Activated effector memory CD4-positive, alpha-beta T cell treated with anti-CD3 and anti-CD28 coated beads, Interleukin-2, amount 50 U/mL, for 16 hours (primary cell): ENCODE measurements around the gene NDUFS6.

Source experiments
- DNase-seq: peaks from one replicate; pipeline ENCODE4 v3.0.0-alpha.2; 2020

Gene NDUFS6

DNA sequence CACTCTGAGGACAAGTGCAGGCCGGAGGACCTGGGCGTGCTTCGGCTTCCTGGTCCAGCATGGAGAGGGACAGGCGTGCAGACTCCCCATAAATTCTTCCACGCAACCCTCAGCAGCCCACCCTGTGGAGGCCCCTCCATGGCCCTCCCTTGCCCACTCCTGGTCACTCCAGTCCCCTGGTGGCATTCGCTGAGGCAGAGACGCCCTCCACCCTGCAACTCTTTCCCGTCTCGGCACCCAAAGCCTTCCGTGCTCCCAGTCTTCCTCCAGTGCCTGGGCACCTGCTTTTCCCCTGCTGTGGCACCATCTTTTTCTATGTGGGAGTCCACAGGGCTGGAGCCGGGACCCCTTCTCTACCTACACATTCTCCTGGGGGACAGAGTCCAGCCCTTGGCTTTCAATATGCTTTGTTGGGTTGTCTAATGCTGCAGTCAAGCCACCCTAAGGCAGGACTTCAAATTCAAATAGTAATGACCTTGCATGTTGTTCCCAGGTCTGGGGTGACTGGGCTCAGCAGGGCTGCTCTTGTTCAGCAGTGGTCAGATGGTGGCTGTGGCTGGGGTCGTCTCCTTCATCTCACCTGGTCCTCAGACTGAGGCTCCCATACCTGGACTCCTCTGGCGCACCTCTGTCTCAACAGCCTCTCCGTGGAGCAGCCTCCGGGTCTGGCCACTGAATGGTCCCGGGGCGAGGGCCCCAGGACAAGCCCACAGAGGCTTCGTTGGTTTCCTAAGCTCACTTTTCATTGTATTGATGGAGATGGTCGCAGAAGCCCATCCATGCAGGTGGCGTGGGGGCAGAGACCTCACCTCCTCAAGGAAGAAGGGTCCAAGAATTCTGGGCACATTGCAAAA lies 16.8 kb upstream of the NDUFS6 start:
- no peak for DNase-seq

DNA sequence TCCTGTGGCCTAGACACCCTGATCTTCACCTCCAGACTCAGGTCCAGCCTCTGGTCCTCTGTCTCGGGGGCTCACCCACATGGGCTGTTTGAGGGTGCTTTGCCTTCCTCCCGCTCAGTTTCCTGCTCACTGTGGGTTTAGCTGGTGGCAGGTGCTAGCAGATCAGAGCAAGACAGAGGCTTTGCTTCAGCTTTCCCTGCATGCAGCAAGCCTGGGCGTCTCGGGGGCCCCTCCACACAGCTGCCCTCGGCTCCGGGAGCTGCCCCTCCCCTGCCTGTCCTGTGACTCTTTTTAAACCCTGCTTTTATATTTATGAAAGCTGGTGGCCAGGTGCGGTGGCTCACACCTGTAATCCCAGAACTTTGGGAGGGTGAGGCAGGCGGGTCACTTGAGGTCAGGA lies 16.1 kb upstream of the NDUFS6 start:
- no peak for DNase-seq

DNA sequence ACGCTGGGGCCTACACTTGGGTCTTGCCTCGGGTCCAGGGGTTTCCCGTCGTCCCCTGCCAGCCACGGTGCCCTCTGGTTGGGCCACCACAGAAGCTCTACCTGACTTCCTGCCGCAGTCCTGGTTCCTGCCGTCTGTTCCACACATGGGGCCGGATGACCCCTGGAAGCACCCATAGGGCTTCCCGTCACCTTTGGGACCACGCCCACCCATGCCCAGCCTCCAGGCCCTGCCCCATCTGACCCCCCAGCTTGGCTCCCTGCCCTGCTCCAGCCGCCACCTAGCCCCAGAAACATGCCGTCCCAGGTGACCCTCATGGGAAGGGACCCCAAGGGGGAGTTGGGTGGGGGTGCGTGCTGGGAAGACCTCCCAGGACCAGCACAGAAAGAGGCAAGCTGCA lies 15.2 kb upstream of the NDUFS6 start:
- DNase-seq = no peak

- DNase-seq = peak; percentile 54
Observed at GRCh38 chr5:1786621-1787471, 14.4 kb upstream of the NDUFS6 start.

GRCh38 chr5:1787472-1788047 lies 13.6 kb upstream of the NDUFS6 start:
- DNase-seq = peak; percentile 57

DNA sequence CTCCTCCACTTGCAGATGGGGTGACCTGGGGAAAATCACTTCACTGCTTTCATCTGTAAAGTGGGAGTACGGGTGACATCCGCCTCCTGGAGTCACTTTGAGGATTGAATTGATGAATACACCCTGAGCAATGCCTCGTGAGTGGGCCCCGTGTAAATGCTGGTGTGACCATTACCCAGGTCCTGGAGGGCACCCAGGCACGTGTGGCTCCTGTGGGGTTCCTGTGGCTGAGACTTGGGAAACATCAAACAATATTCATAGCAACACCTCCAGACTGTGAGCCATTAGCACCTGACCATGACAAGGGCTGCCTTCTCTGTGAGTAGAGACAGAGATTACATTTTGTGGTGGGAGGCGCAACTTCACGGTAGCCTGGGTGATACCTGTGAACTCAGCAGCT lies 13.0 kb upstream of the NDUFS6 start:
- peak; percentile 39 for DNase-seq

DNA sequence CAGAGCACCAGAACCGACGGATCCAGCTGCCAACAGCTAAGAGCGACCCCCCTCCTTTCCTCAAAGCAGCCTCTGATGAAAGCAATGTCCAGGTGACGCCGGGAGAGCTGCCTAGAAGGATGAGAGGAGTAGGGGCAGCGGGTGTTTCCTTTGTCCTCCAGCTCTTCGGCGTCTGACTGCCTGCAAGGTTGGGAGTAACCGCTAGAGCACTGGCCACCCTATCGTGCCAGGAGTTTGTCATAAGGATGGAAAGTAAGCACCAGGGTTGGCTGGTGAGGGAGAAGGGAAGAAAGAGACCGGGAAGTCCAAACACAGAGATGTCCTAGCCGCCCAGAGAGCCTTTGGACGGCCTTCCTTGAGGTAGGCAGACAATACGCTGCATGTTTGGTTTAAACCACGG lies 12.4 kb upstream of the NDUFS6 start:
- DNase-seq = peak; percentile 22

DNA sequence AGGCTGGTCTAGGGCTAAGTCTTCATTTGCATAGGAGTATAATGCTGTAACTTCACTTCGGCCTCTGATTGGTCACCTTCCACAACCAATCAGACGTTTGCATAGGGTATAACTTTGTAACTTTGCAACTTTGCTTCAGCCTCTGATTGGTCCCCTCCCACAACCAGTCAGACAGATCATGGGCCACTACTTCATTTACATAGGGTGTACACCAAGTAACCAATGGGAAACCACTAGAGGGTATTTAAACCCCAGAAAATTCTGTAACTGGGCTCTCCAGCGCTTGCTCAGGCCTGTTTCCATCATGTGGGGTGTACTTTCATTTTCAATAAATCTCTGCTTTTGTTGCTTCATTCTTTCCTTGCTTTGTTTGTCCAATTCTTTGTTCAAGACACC lies 11.8 kb upstream of the NDUFS6 start:
- peak; percentile 39 for DNase-seq

- no peak for DNase-seq
Observed at GRCh38 chr5:1789834-1790471, 11.3 kb upstream of the NDUFS6 start.

- peak; percentile 43 for DNase-seq
Observed at GRCh38 chr5:1791176-1791575, 10.0 kb upstream of the NDUFS6 start.

GRCh38 chr5:1792842-1793266 lies 8.4 kb upstream of the NDUFS6 start:
- DNase-seq = peak; percentile 90

- peak; percentile 81 for DNase-seq
Observed at GRCh38 chr5:1793301-1793740, 7.9 kb upstream of the NDUFS6 start.

- DNase-seq = peak; percentile 63
Observed at GRCh38 chr5:1793966-1794900, 7.0 kb upstream of the NDUFS6 start.

- DNase-seq = peak; percentile 61
Observed at GRCh38 chr5:1794901-1795290, 6.3 kb upstream of the NDUFS6 start.

GRCh38 chr5:1795506-1795905 lies 5.7 kb upstream of the NDUFS6 start:
- DNase-seq = peak; percentile 54

DNA sequence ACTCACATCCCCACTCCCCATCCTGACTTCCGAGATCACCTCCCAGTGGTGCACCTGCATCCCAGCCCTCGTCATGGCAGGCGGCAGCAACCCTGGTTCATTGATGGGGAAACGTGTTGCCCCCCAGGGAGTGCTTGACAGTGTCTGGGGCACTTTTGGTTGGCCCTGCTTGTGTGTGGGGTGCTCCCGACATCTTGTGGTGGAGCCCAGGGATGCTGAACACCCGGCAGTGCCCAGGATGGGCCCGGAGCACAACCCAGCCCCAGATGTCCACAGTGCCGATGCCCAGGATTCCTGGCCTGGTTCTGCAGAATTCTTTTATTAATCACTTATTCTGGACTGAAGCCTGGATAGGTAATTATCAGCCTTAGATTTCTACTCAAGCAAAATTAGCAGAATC lies 5.3 kb upstream of the NDUFS6 start:
- DNase-seq = peak; percentile 50

- peak; percentile 53 for DNase-seq
Observed at GRCh38 chr5:1796371-1797102, 4.7 kb upstream of the NDUFS6 start.

- peak; percentile 60 for DNase-seq
Observed at GRCh38 chr5:1797103-1797800, 4.0 kb upstream of the NDUFS6 start.

DNA sequence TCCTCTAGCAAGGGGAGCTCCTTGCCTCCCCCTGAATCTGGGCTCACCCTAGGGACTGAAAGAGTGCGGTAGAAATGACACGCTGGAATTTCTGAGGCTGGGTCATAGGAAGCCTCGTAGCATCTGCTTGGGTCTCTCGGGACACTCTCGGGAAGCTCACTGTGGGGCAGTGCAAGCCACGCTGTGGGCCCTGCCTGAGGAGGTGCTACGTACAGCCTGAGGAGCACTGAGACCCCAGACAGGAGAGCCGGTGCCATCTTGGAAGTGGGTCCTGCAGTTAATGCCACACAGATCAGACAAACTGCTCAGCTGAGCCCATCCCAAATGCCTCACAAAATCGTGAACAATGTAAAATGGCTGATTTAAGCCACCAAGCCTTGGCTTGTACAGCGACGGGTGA lies 3.4 kb upstream of the NDUFS6 start:
- DNase-seq = peak; percentile 57

GRCh38 chr5:1798589-1798988 lies 2.6 kb upstream of the NDUFS6 start:
- DNase-seq = peak; percentile 50
